ENCODE results near the gene EPSTI1. TPM values are rescaled to one million over a fixed set of nuclear protein-coding genes. Genes with fewer than 3 reads are reported as not detected.

Gene EPSTI1
- polyA plus RNA-seq, 1 experiment = 2.5 TPM

- ChIA-PET POLR2A (no interaction called here), CTCF (no interaction called here)
- Histone ChIP-seq H3K36me3 (ENCODE audit: control insufficient read depth, insufficient read depth, low read length) (no peaks in the 10 kb centered on the region), H3K4me3 (ENCODE audit: low read depth, low read length) (no peak overlapping the region), H3K27me3 (ENCODE audit: control insufficient read depth, insufficient read depth, low read length) (no peaks in the 10 kb centered on the region)
- TF ChIP-seq CTCF (IDR thresholded peaks at IDR 0.05; ENCODE audit: insufficient read depth, low read depth, low read length) = no peak
- no peak for DNase-seq (ENCODE audit: low read depth)
Measured at GRCh38 chr13:42893214-42893671, 98.8 kb downstream of the EPSTI1 start.

DNA sequence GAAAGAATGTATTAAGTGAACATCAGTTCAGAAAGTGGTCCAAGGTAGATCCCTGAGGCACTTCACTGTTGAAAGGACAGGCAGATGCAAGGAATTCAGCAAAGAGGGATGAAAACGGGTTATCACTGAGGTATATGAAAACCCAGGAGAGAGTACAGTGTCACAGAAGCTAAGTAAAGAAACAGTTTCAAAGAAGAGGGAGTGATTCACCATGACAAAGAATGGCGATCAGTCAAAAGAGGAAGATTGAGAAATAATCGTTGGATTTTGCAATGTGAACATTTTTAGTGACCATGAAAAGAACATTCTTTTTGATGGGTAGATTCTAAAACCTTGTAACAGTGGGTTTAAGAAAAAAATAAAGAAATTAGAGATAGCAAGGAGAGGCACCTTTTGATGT is 99.3 kb downstream of the EPSTI1 start:
- TF ChIP-seq CTCF (IDR thresholded peaks at IDR 0.05; ENCODE audit: insufficient read depth, low read depth, low read length) = no peak
- ChIA-PET CTCF (no interaction called here), POLR2A (interaction anchor here (0.6 kb wide), 1 partner anchor 55 kb away, joined by 10 read pairs; no protein-coding TSS in a partner anchor)
- Histone ChIP-seq H3K36me3 (ENCODE audit: control insufficient read depth, insufficient read depth, low read length) (no peaks in the 10 kb centered on the region), H3K27me3 (ENCODE audit: control insufficient read depth, insufficient read depth, low read length) (no peaks in the 10 kb centered on the region), H3K4me3 (ENCODE audit: low read depth, low read length) (no peak overlapping the region)
- DNase-seq (ENCODE audit: low read depth) = no peak

DNA sequence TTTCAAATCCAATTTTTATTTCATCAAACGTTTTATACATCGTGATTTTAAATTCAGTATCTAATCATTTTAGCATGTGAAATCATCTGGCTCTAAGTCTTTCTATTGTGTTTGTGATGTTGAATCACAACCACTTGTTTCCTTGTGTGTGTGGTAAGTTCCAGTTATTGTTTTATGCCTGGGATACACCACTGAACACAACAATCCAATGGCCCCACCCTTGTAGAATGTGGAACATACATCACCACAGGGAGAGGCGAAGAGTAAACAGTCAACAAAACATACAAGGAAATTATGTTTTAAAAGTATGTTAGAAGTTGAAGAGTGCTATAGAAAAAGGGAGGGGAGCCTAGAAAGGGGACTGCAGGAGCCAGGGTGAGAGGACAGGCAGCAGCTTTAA is 100.5 kb downstream of the EPSTI1 start:
- POLR2A ChIA-PET = no interaction called here
- no peaks in the 10 kb centered on the region for H3K36me3 ChIP-seq (ENCODE audit: control insufficient read depth, insufficient read depth, low read length)
- H3K27me3 ChIP-seq (ENCODE audit: control insufficient read depth, insufficient read depth, low read length) = no peaks in the 10 kb centered on the region
- no peak for TF ChIP-seq CTCF (IDR thresholded peaks at IDR 0.05; ENCODE audit: insufficient read depth, low read depth, low read length)
- DNase-seq (ENCODE audit: low read depth) = no peak
- H3K4me3 ChIP-seq (ENCODE audit: low read depth, low read length) = no peak overlapping the region
- CTCF ChIA-PET = interaction anchor here (0.6 kb wide), 1 partner anchor 179 kb away, joined by 3 read pairs; no protein-coding TSS in a partner anchor

DNA sequence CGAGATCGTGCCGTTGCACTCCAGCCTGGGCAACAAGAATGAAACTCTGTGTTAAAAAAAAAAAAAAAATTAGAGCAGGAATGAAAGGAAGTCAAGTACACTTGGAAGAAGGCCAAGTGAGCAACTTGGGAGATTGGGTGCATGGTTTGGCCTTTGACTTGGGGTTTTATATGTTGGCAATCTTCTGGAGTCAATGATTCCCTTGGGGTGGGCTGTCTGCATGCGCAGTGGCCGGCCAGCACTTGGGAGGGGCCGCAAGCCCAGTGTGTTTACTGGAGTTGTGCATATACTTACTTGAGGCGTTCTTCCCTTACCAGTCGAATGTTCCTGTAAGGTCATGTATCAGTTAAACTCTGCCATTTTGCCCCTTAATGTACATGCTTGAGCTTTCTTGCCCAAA is 106.7 kb downstream of the EPSTI1 start:
- Histone ChIP-seq H3K36me3 (ENCODE audit: control insufficient read depth, insufficient read depth, low read length) (no peaks in the 10 kb centered on the region), H3K4me3 (ENCODE audit: low read depth, low read length) (no peak overlapping the region), H3K27me3 (ENCODE audit: control insufficient read depth, insufficient read depth, low read length) (no peaks in the 10 kb centered on the region)
- CTCF ChIA-PET = no interaction called here
- POLR2A ChIA-PET = no interaction called here
- no peak for DNase-seq (ENCODE audit: low read depth)
- no peak for TF ChIP-seq CTCF (IDR thresholded peaks at IDR 0.05; ENCODE audit: insufficient read depth, low read depth, low read length)

- ChIA-PET CTCF (interaction anchor here (0.7 to 0.9 kb wide), 3 partner anchors 198 to 921 kb away, joined by 3 to 4 read pairs (median 3); no protein-coding TSS in a partner anchor), POLR2A (no interaction called here)
- Histone ChIP-seq H3K36me3 (ENCODE audit: control insufficient read depth, insufficient read depth, low read length) (no peaks in the 10 kb centered on the region), H3K4me3 (ENCODE audit: low read depth, low read length) (no peak overlapping the region), H3K27me3 (ENCODE audit: control insufficient read depth, insufficient read depth, low read length) (peaks cover 2% of the 10 kb centered on the region; the same call in 1 of the 2 replicates)
- TF ChIP-seq CTCF (IDR thresholded peaks at IDR 0.05; ENCODE audit: insufficient read depth, low read depth, low read length) = no peak
- DNase-seq (ENCODE audit: low read depth) = no peak
Measured at GRCh38 chr13:42883771-42884467, 108.1 kb downstream of the EPSTI1 start.
